OCI-LY3 (cell line): ENCODE data around the gene VOPP1.

Source experiments
- H2AFZ ChIP-seq: fragments of 200-600, 300-600 bp; shearing (Covaris generic); 2 replicates; pipeline ENCODE4 v1.6.0; 2014; ENCODE audit warnings: antibody characterized with exemption, low read depth, low read length
- H3K27ac ChIP-seq: fragments of 200-600, 300-600 bp; sonication (generic); 2 replicates; pipeline ENCODE4 v1.5.1; 2014; ENCODE audit warnings: mild to moderate bottlenecking, low read length, moderate library complexity, mixed read lengths
- H3K27me3 ChIP-seq: fragments of 200-600, 300-600 bp; sonication (generic); 2 replicates; pipeline ENCODE4 v1.6.1; 2014; ENCODE audit warnings: low read depth, low read length, mixed read lengths
- H3K36me3 ChIP-seq: fragments of 200-600, 300-600 bp; sonication (generic); replicated peaks from 2 replicates; pipeline ENCODE3; 2014; ENCODE audit warnings: low read depth, low read length, mixed read lengths
- H3K4me1 ChIP-seq: fragments of 300-600, 200-600 bp; sonication (generic); 2 replicates; pipeline ENCODE4 v1.6.1; 2014; ENCODE audit warnings: low read length, mixed read lengths
- H3K4me2 ChIP-seq: fragments of 200-600, 300-600 bp; sonication (generic); 2 replicates; pipeline ENCODE4 v1.6.1; 2014; ENCODE audit warnings: low read length, mixed read lengths
- H3K4me3 ChIP-seq: fragments of 300-600, 200-600 bp; sonication (generic); 2 replicates; pipeline ENCODE4 v1.5.1; 2014; ENCODE audit warnings: antibody characterized with exemption, mild to moderate bottlenecking, low read length, moderate library complexity
- H3K79me2 ChIP-seq: fragments of 300-600, 200-600 bp; shearing (Covaris generic); 2 replicates; pipeline ENCODE4 v1.6.1; 2014; ENCODE audit warnings: mild to moderate bottlenecking, low read length, mixed read lengths
- H3K9ac ChIP-seq: fragments of 300-600, 200-600 bp; shearing (Covaris generic); 2 replicates; pipeline ENCODE4 v1.6.0; 2014; ENCODE audit warnings: mild to moderate bottlenecking, low read length, moderate library complexity
- H3K9me3 ChIP-seq: fragments of 200-600, 300-600 bp; shearing (Covaris generic); 2 replicates; pipeline ENCODE4 v1.6.1; 2014; ENCODE audit warnings: low read length, mixed read lengths; ENCODE audit not compliant: insufficient read depth
- H4K20me1 ChIP-seq: fragments of 200-600, 300-600 bp; sonication (generic); 2 replicates; pipeline ENCODE4 v1.6.1; 2016; ENCODE audit warnings: low read length, mixed read lengths; ENCODE audit not compliant: insufficient read depth
- CTCF ChIP-seq: fragments of 200-600, 300-600 bp; sonication (generic); IDR thresholded peaks from 2 replicates; pipeline ENCODE4 v1.5.1; 2014; ENCODE audit warnings: antibody characterized with exemption, low read length, low read depth
- EZH2phosphoT487 ChIP-seq: fragments of 200-600 bp; shearing (Covaris generic); IDR thresholded peaks from 2 replicates; pipeline ENCODE4 v1.6.1; 2018; ENCODE audit warnings: antibody characterized with exemption, mixed run types, low read depth

Gene VOPP1

GRCh38 chr7:55527307-55527706 lies 45.0 kb downstream of the VOPP1 start:
- H3K27ac ChIP-seq = peak overlapping the region; percentile 97
- peak overlapping the region; percentile 45 for H3K4me3 ChIP-seq
- no peaks in the 10 kb centered on the region for H4K20me1 ChIP-seq
- TF ChIP-seq CTCF = no peak
- no peak for TF ChIP-seq EZH2phosphoT487
- no peaks in the 10 kb centered on the region for H3K27me3 ChIP-seq
- H3K4me1 ChIP-seq = peaks cover 92% of the 10 kb centered on the region
- H3K4me2 ChIP-seq = peak overlapping the region; percentile 69
- H2AFZ ChIP-seq = no peak overlapping the region
- no peaks in the 10 kb centered on the region for H3K9me3 ChIP-seq
- H3K79me2 ChIP-seq = peaks cover 99% of the 10 kb centered on the region
- peaks cover 37% of the 10 kb centered on the region for H3K36me3 ChIP-seq
- peak overlapping the region; percentile 84 for H3K9ac ChIP-seq

DNA sequence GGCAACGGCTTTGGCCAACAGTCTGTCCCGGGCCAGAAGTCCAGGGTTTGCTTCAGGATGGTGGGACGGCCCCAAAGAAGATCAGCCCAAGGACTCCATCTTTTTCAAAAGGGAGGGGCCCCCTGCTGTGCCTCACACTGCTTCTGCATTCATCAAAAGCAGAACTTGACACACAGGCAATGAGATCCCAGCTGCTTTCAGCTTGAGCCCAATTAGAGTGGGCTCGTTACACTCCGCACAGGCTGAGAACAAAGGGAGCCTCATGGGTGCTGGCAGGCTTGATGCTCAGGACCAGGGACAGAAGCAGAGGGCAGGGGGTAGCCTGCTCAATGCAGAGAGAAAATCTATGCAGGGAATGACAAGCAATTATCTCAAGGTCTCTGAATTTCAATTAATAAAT lies 45.5 kb downstream of the VOPP1 start:
- H3K4me3 ChIP-seq = peak overlapping the region; percentile 46
- H3K27me3 ChIP-seq = no peaks in the 10 kb centered on the region
- peaks cover 31% of the 10 kb centered on the region for H3K36me3 ChIP-seq
- H4K20me1 ChIP-seq = no peaks in the 10 kb centered on the region
- no peaks in the 10 kb centered on the region for H3K9me3 ChIP-seq
- no peak overlapping the region for H2AFZ ChIP-seq
- peaks cover 92% of the 10 kb centered on the region for H3K4me1 ChIP-seq
- H3K9ac ChIP-seq = peak overlapping the region; percentile 84
- H3K27ac ChIP-seq = peak overlapping the region; percentile 97
- H3K4me2 ChIP-seq = peak overlapping the region; percentile 69
- no peak for TF ChIP-seq EZH2phosphoT487
- TF ChIP-seq CTCF = no peak
- H3K79me2 ChIP-seq = peaks cover 99% of the 10 kb centered on the region

- peak overlapping the region; percentile 97 for H3K27ac ChIP-seq
- H3K79me2 ChIP-seq = peaks cover 99% of the 10 kb centered on the region
- peak overlapping the region; percentile 84 for H3K9ac ChIP-seq
- peak overlapping the region; percentile 46 for H3K4me3 ChIP-seq
- no peak for TF ChIP-seq EZH2phosphoT487
- no peak for TF ChIP-seq CTCF
- H3K4me2 ChIP-seq = peak overlapping the region; percentile 69
- no peak overlapping the region for H2AFZ ChIP-seq
- no peaks in the 10 kb centered on the region for H4K20me1 ChIP-seq
- peaks cover 27% of the 10 kb centered on the region for H3K36me3 ChIP-seq
- peaks cover 92% of the 10 kb centered on the region for H3K4me1 ChIP-seq
- no peaks in the 10 kb centered on the region for H3K27me3 ChIP-seq
- H3K9me3 ChIP-seq = no peaks in the 10 kb centered on the region
These were observed 46.0 kb downstream of the VOPP1 start for GRCh38 chr7:55526329-55526728.

DNA sequence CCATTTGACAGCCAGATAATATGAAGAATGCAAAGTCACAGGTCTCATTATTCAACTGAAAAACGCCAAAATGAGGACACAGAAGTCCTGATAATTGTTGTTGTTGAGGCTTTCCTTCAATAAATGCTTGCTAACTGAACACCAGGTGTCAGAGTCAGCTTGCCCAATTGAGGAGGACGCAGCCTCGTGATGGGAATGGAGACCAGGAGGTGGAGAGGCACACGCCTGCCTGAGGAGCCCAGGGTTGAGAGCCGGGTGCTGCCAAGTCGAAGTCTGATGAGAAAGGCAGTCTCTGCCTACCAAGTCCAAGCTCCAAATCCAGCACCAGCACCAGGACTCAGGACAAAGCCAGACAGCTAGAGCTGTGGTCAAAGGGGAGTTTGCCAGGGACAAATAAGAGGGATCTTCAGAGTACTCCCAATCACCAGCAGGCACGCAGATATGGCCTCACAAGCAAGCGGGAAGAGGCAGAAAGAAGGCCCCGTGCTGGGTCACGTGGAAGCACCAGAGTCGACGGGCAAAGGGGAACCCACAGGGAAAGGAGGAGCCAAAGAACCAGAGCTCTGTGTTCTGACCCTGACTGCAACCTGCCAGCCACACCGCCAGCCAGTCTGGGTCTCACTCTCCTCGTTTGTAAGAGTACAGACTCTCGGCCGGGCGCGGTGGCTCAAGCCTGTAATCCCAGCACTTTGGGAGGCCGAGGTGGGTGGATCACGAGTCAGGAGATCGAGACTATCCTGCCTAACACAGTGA lies 47.6 kb downstream of the VOPP1 start:
- TF ChIP-seq EZH2phosphoT487 = no peak
- 0 out of 2 replicates have a peak, but pooled peaks have one; percentile 11 for TF ChIP-seq CTCF
- Histone ChIP-seq H3K9ac (peak overlapping the region; percentile 84), H3K27me3 (no peaks in the 10 kb centered on the region), H3K4me2 (peak overlapping the region; percentile 69), H3K27ac (peak overlapping the region; percentile 97), H3K4me1 (peaks cover 92% of the 10 kb centered on the region), H3K4me3 (peak overlapping the region; percentile 32; the same call in 1 of the 2 replicates), H3K36me3 (peaks cover 20% of the 10 kb centered on the region), H4K20me1 (no peaks in the 10 kb centered on the region), H3K79me2 (peaks cover 99% of the 10 kb centered on the region), H2AFZ (no peak overlapping the region), H3K9me3 (no peaks in the 10 kb centered on the region)
